ENCODE data around the gene UBE2E2.

DNA sequence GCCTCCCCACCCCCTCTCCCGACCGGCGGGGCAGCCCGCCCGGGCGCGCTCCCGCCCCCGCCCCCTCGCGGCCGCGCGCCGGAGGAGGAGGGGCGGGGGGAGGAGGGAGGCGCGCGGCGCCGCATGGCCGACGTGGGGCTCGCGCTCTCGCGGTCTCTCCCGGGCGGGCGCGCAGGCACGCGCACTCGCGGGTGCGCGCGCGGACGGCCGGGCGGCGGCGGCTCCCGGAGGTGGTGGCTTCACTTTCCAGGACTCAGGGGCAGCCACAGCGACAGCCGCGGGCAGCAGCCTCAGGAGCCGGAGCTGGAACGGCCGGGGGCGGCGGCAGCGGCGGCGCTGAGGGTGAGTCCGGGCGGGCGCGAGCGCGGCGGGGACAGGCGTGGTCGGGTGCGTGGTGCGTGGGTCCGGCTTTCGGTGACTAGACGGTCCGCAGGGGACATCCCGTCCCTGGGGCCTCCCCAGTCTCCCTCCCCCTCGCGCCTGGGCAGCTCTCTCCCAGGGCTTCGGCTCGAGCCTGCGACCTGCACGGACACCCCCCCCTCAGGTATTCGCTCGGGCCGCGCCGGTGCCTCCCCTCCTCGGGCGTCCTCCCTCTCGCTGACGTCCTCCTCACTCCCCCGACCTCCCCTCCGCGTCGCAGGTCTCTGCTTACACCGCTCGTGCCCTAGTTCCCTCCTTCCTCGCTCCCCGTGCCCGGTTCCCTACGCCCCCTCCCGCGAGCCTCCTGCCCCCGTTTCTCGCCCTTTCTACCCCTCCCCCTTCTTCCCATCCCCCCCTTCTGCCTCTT is at the start of gene UBE2E2:
- TF ChIP-seq POLR2A (IDR thresholded peaks at IDR 0.05; ENCODE audit: low read depth, low read length) (peak; percentile 76; the same call in 1 of the 2 replicates), POLR2AphosphoS5 (IDR thresholded peaks at IDR 0.05; ENCODE audit: low read depth, low read length) (0 out of 2 replicates have a peak, but pooled peaks have one; percentile 31)
